NCI-H2107 treated with DMSO at 0.1 percent for 48 hours (cell line): Measurements from ENCODE around the gene HINT2.

ENCODE experiments used
- DNase-seq: peaks from one replicate; lab custom pipeline; 2025; ENCODE audit not compliant: unreplicated experiment; lab: John Stamatoyannopoulos, UW

HINT2 gene

DNA sequence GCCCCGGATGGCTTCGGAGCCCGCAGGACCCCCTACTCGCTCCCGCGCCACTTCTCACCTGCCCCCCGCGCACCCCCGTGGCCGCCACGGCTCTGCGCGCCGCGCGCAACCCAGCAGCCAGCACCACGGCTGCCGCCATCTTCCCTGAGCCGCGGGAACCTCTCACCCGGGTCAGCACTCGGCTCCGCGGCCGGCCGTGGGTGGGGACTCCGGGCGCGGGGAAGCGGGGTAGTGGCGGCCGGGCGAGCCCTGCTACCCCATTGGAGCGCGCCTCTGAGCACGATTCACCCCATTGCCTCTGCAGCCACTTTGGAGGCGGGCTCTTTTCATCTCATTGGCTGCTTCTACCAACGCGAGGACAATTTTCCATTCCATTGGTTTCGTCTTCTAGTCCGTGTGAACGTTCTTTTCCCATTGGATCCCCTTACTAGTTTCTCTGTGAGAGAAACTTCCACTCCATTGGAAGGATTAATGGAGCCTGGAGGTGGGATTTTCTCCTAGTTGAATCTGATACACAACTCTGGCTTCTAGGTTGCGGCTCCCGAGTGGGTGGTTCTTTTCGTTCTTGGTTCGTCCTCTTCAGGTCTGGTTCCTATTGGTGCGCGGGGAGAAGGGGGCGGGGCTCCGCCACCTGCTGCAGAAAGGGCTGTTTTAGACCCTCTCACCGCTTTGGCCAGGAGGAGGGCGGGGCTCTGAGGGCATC lies at the start of gene HINT2:
Gene HINT2, minus strand, starts transcription at position 202 of the 703 bp plus-strand sequence. Its CDS starts 63 bp downstream, at position 139.
- peak; percentile 99 for DNase-seq

DNA sequence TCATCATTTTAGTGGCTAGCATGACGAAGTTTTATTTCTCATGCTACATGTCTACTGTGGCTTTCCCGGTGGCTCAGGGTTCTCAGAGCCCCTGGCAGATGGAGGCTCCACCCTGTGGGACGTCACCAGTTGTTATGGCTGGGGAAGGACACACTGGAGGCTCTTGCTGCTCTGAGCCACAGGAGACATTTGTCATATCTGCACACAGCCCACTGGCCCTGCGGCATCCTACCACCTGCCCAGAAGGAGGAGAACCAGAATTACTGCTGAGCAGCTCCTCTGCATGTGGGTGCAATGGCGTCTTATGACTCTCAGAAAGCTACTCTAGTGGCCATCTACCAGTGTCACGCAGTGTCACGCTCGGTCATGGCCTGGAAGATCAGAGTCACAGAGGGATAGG lies 48.7 kb upstream of the HINT2 start:
- DNase-seq: no peak

GRCh38 chr9:35862328-35862727 lies 47.5 kb upstream of the HINT2 start:
- DNase-seq: no peak

- DNase-seq: no peak
These were observed 46.5 kb upstream of the HINT2 start for GRCh38 chr9:35861161-35861897.

- no peak for DNase-seq
These were observed 45.1 kb upstream of the HINT2 start for GRCh38 chr9:35859990-35860339.

DNA sequence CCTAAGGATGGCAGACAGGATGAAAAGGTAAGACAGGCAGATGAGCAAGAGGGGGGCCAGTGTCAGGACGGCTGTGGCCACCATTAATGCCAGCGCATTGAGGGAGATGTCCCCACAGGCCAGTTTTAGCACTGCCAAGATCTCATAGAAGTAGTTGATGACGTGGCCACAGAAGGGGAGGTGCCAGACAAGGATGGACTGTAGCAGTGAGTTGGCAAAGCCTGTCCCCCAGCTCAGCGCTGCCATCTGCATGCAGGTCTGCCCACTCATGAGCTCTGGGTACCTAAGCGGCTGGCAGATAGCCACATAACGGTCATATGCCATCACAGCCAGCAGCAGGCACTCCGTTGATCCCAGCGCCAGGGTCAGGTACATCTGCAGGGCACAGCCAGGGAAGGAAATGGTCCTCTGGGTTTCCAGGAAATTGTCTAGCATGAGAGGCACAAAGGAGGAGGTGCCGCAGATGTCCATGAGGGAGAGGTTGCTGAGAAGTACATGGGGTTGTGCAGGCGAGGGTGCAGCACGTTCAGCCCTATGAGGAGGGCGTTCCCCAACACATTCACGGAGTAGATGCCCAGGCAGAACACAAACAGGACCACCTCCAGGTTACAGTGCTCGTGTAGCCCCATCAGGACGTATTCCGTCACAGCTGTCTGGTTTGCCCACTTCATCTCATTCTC lies 44.6 kb upstream of the HINT2 start:
- no peak for DNase-seq

DNA sequence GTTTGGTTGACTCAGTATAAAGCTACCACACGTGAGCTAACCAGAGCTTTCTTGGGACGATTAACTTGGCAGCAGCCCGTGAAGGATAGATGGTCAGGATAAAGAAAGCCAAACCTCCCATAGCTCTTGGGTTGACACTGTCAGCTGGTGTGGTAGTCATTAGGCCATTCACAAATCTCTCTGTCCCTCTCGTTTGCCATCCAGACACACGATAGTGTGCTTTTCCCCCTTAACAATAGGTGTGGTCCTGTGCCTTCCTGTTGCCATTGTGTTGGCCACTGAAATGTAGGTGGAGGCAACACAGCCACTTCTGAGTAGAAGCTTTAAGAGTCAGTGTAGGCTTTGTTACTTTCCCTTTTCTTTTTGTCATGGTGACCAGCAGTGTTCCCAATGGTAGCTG lies 43.6 kb upstream of the HINT2 start:
- DNase-seq: no peak

GRCh38 chr9:35856882-35857281 lies 42.0 kb upstream of the HINT2 start:
- no peak for DNase-seq

DNA sequence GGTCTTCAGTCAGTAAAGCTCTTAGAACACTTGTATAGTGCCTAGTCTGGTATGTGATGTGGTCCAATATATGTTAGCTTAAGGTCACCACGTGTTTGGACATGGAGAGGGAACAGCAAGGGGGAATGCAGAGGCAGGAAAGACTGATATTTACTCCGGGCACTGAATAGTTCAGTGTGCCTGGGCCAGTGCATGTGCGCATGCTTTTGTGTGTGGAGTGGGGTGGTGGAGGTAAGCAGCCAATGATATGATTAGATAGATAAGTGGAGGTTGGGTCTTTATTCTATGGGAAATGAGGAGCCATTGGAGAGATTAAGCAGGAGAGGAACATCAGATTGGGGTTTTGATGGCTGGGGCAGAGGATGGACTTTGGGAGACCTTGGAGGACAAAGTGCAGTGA lies 41.4 kb upstream of the HINT2 start:
- no peak for DNase-seq

- DNase-seq: no peak
These were observed 39.4 kb upstream of the HINT2 start for GRCh38 chr9:35854091-35854762.

DNA sequence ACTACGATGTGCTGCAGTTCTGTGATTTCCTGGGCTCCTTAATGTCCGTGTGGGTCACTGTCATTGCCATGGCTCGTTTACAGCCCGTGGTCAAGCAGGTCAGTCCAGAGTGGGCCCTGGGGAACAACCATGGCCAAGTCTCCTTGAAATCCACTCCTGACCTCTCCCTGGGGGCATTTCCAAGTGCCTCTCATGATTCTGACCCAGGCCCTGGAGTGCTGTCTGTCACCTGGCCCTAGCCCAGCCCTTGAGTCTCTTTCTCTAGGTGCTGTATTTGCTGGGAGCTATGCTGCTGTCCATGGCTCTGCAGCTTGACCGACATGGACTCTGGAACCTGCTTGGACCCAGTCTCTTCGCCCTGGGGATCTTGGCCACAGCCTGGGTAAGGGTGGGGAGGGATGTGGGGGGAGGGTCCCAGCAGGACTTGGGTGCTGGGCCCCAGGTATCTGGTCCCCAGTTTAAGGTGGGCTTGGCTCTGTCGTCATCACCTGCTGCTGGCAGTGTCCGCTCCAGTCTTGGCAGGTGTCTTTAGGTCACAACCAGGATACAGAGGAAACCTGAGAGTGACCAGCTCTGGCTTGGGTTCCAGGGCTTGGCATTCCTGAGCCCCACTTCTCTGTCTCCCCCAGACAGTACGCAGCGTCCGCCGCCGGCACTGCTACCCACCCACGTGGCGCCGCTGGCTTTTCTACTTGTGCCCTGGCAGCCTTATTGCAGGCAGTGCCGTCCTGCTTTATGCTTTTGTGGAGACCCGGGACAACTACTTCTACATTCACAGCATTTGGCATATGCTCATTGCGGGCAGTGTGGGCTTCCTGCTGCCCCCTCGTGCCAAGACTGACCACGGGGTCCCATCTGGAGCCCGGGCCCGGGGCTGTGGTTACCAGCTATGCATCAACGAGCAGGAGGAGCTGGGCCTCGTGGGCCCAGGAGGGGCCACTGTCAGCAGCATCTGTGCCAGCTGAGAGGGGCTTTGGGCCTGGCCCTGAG lies 38.3 kb upstream of the HINT2 start:
- no peak for DNase-seq

DNA sequence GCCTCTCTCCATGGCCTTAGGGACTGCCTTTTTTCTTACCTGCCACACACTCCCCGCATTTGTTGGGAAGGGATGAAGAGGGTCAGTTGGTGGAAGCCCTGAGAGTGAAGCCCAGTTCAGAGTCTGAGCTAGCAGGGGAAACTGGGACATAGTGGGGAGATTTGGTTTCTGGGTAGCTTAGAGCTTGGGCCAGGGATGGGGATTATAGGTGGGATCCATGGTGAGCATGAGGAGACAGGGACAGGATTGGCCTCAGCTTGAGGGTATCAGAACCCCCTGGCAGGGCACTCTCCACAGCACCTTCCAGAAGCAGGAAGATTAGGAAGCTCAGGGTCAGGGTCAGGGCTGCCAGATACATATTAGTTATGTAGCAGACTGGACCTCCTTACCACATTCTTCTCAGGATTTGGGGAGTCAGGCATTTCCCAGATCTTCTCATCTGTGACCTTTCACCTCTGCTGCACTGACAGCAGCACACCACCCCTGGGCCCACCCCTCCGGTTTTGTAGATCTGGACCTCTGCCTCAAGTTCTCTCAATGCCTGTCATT lies 37.5 kb upstream of the HINT2 start:
- DNase-seq: no peak

- DNase-seq: no peak
These were observed 33.1 kb upstream of the HINT2 start for GRCh38 chr9:35847792-35848572.

GRCh38 chr9:35845824-35846771 lies 31.3 kb upstream of the HINT2 start:
- no peak for DNase-seq

DNA sequence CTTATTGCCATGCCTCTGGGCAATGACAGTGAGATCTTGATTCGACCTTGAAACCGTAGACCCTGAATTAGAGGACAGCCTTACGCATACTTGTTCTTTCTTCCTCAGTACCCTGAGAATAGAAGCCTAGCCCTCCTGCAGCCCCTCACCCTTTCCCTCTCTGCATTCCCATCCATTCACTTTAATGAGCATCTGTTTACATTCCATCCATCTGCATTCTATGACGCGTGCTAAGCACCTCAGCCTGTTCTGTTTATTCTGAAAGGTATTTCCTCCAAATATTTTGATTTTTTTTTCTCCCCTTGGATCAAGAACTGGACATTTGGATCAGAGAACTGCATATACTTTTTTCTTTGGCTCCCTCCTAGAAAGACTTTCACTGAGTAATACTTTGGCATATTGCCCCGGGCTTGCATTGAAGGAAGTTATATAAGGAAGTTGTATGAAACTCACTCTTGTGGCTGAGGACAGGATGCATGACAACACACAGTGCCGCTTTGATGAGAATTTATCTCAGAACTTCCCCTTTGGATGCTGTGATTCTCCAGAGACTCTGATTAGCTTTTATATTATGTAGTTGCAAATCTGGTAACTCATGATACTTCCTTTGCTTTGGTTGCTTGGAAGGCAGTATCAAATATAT lies 29.9 kb upstream of the HINT2 start:
- DNase-seq: no peak

DNA sequence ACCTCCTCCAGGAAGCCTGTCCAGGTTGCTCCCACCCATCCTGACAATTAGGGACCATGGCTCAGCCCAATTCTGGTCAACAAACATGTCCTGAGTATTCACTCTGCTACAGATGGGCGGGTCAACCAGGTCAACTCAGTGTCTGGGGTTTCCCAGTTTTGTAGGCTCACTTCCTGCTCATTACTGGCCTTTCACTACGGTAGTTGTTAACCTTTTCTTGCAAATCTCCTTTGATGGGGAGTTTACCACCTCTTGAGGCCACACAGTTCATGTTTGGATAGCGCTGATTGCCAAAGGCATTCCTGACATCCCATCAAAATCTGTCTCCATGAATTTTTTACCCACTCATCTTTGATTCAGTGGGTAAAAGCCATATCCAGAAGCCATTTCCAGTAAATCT lies 28.0 kb upstream of the HINT2 start:
- DNase-seq: no peak

GRCh38 chr9:35842020-35842745 lies 27.3 kb upstream of the HINT2 start:
- no peak for DNase-seq
